Stimulated activated CD4-positive, alpha-beta T cell treated with anti-CD3 and anti-CD28 coated beads, Interleukin-12 subunit alpha, Interleukin-12 subunit beta, amount 100 ng/mL, for 4 hours (primary cell): ENCODE data around the gene SMIM20.

ENCODE experiments used
- DNase-seq: peaks from one replicate; pipeline ENCODE4 v3.0.0-alpha.2; 2020

SMIM20 gene

DNA sequence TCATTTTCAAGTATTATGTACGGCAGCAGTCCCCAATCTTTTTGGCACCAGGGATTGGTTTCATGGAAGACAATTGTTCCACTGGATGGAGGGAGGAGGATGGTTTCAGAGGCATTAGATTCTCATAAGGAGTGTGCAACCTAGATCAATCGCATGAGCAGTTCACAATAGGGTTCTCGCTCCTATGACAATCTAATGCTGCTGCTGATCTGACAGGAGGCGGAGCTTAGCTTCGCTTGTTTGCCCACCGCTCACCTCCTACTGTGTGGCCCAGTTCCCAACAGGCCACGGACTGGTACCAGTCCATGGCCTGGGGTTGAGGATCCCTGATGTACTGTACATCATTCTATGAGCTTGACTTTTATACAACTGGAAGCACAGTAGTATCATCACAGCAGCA lies 48.4 kb downstream of the SMIM20 start:
- DNase-seq: no peak

DNA sequence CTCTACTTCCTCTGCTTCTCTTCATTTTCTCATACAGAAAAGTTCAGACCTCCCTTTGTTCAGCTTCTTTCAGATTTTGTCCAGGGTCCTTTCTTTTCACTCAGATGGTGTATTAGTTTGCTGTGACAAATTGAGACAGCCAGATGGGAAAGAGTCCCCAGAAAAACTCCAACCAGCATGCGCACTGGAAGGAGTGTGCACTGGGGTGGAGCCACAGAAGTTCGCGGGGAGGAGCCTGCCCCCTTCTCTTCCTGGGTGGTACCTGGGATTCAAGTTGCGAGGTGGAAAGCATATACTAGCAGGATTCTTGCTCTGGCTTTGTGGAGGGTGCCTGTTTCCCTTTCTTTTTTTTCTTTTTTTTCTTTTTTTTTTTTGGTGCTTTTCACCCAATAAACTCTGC lies 51.6 kb downstream of the SMIM20 start:
- no peak for DNase-seq

DNA sequence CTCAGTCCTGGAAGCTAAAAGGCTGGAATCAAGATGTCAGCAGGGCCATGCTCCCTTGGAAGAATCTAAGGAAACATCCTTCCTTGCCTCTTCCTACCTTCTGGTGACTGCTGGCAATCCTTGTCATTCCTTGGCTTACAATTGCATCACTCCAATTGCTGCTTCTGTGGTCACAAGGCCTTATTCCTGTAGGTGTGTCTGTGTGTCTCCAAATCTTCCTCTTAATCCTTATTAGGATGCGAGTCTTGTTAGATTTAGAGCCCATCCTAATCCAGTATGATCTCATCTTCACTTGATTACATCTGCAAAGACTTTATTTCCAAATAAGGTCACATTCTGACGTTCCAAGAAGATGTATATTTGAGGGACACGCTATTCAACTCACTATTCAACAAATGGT lies 52.2 kb downstream of the SMIM20 start:
- DNase-seq: no peak

DNA sequence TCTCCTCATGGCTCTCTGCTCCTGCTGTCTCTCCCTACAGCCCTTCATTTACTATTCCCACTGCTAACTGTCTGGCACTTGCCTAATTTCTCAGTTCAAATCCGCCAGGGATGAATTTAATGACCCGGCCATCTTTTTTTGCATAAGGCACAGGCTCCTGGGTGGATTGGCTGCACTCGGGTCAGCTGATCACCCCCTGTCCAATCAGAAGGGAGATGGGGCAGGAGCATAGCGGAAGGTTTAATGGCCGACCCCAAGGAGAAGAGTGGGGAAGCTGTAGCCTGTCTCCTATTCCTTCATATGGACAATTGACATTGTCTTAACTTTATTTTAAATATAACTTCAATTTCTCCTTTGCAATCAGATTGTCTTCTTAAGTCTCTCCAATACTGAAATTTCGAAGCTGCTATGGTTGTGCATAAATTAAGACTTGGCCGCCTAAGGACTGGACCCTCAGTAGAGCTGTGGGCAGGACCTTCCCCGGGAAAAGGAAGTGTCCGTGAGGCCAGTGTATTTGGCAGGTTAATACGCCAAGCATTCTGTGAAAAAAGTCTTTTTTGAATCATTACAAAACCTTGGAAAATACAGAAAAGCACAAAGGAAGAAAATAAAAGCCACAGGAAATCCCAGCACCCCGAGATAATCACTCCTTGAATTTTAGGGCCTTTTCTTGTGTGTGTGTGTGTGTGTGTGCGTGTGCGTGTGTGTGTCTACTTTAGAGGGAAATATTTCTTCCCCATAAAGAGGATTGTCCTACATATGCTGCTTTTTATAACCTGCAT lies 55.5 kb downstream of the SMIM20 start:
- DNase-seq: no peak

DNA sequence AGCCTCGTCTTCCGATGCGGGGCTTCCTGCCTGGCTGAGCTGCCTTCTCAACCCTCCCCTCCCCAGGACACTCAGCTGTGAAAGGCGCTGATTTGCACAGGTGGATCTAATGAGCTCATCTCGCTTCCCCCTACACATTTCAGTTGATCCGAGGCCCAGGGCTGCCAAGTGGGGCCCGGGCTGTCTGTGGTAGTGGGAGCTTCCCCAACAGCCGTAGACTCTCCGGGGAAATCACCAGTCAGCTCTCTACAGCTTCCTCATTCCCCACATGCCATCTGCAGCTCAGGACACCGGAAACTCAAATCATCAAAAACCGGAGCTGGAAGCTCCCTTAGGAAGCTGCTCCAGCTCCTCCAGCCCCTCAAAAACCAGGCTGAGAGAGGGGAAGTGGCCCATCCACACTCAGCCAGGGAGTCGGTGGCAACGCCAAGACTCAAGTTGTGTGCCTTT lies 56.2 kb downstream of the SMIM20 start:
- DNase-seq: no peak

DNA sequence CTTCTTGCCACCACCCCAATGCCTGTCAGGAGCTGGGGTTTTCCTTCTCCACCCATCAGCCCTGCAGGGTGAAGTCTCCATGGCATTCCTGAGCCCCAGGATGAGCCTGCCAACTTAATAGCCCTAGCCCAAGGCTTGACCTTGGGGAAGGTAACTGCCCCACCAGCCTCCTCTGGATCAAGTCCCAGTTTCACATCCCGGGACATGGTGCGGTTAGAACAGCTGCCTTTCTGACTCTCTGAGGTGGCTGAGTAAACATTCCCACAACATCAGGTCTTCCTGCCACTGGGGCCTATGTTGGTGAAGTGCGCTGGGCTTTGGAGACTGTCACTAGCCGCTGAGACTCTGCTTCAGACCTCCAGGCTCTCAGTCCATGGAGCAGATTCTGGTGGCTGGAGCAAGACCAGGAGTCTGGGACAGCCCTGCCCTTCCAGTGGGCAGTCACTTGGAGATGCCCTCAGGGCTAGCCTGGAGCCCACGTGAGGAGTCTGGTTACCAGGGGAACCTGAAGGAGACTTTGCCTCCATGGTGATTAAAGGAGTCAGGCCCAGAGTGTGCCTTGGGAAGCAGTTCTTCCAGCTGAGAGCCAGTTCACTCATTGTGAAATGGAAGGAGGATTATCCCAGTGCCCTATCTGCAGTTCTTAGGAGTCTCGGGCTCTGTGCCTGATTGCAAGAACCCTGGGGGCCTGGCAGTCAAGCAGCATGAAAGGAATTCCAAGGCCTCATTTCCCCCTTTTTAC lies 56.8 kb downstream of the SMIM20 start:
- DNase-seq: no peak

DNA sequence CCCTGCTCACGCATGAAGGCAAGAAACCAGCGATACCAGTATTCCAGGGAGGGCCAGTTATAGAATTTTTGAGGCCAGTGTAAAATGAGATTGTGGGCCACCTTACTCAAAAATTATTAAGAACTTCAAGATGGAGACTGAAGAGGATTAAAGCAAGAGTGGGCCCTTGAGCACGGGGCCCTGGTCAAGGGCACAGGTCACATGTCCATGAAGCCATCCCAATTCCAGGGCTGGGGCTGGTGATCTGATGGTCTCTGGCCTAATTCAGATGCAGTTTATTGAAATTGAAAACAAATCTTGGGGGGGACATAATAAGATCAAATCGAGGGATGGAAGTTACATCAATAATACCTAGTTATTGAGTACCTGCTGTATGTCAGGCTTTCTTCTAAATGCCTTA lies 58.3 kb downstream of the SMIM20 start:
- no peak for DNase-seq

DNA sequence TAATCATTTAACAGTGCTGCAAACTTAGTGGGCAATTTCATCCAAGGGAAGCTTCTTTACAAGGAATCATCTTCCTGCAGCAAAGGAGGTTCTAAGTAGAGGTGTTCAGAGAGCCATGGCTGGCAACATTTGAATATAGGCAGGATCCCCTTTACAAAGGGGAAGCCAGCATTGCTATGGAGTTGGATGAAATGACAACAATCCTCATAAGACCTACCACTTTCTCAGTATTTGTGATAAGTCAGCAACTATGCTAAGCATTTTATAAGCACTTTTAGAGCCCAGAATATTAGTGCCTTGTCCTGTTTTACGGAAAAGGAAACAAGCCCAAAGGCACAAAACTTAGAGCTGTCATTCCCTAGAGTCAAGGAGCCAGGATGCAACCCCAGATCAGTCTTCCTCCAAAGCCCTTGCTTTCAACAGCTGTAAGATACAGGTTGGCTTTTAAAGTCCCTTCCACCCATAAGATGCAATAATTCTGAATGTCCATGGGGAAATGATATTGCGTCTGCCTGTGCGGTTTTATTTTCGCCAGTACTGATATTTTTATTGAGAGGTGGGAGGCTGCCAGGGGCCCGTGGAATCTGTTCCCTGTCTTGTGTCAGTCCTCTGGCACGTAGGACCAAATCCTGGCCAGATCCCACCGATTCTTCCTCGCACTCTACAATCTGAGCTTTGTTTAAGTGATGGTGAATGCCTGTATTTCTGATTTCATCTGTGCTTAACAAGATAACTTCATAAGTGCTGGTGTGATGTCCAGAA lies 59.1 kb downstream of the SMIM20 start:
- DNase-seq: no peak

DNA sequence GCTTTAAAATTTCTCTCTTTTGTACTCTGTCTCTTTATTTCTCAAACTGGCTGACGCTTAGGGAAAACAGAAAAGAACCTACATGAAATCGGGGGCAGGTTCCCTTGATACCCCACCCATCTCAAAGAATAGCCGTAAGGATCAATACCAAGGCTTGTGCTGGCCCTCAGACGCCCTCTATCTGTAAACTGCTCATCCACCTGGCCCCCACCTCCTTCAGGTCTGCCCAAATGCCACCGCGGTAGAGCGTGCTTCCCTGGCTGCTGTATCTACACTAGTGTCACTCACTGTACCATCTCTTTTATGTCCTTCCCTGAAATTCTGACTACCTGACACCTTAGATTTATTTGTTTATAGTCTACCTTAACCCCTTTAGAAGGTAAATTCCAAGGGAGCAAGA lies 62.8 kb downstream of the SMIM20 start:
- DNase-seq: no peak

DNA sequence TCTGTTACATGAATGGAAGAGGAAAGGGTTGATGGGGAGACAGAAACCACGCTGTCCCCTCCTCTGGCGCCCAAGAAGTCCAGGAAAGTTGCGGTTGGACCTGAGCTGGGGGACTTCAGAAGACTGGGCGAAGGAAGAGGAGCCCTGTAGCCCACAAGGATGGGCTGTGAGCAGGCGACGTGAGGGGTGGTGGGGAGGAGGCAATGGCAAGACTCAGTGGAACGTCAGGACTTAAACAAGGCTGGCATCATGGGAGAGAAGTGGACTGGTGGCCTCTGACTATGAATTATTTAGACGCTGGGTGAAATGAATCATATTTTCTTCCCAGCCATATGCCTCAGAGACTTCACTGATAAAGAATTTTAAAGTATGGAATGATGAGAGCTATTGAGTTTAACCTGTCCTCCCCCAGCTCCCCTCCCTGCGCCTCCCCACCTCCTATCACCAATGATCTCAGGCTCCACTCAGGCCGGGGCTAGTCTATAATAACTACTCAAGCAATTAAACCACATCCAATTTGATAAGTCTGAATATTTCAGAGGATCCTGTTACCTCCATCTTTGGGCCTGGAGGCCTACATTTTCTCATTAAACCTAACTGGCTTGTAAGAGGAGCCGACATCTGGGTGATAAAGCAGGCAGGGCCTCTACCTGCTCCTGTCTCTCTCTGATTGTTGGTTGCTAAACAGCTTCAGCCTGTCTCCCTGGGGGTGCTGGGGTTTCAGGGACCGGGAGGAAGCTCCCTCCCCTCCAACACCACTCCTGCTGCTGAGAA lies 63.6 kb downstream of the SMIM20 start:
- DNase-seq: no peak

DNA sequence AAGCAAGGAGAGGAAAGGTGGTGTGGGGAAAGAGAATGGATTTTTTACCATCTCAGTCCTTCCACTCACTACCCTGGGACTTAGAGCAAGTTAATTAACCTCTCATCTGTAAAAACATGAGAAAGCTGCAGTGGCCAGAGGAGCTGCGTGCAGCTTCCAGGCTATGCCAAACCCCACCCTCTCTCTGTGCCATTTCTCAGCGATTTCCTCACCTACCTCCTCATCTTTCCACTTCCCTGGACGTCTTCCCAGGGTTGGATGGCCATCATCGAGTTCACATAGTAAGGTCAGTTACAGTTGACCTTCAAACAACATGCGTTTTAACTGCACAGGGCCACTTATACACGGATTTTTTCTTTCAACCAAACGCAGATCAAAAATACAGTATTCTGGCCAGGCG lies 64.3 kb downstream of the SMIM20 start:
- DNase-seq: no peak
